IPS-18c (cell line): Measurements from ENCODE around the gene MAB21L4.

Experiments
- H3K4me3 ChIP-seq: 2 replicates; pipeline ENCODE4 v1.7.0; 2013; ENCODE audit warnings: low read depth, mild to moderate bottlenecking, low read length, moderate library complexity; ENCODE audit not compliant: insufficient read depth
- H3K9me3 ChIP-seq: one replicate; pipeline ENCODE4 v1.6.1; 2013; ENCODE audit warnings: mild to moderate bottlenecking, low read length, moderate library complexity; ENCODE audit not compliant: control insufficient read depth, insufficient read depth

The MAB21L4 gene

GRCh38 chr2:240874715-240875227 lies 21.2 kb downstream of the MAB21L4 start:
- H3K9me3 ChIP-seq, result no peaks in the 10 kb centered on the region
- no peak overlapping the region for H3K4me3 ChIP-seq

- Histone ChIP-seq H3K9me3 (no peaks in the 10 kb centered on the region), H3K4me3 (no peak overlapping the region)
These were observed 21.9 kb downstream of the MAB21L4 start for GRCh38 chr2:240873805-240874714.

DNA sequence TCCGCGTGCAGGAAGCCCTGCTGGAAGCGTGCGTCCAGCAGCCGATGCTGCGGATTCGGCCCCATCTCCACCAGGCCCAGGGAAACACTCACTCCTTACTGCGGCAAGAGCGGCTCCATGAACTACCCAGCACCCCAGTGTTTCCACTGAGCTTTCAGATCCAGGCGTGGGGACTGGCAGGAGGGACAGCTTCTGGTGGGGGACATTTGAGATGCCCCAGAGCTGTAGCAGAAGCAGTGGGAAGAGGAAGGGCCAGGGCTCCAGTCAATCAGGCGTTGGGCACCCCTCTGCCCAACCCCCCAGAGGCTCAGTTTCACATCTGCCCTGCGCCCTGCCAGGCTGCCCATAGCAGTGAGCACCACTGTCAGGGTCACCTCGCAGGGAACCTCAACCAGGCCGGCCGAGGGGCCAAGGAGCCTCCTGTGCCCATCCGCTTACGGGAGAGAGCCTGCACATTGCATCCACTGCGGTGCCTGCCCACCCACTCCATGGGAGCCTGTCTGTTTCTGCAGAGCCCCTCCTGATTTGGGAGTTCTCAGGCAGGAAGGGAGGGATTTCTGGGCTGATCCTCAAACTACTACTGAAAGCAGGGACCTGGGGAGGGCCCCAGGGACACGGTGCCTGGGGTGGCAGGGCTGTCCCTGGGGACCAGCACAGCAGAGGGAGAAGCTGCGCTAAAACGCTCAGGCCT lies 22.7 kb downstream of the MAB21L4 start:
- Histone ChIP-seq H3K4me3 (no peak overlapping the region), H3K9me3 (no peaks in the 10 kb centered on the region)

- no peak overlapping the region for H3K4me3 ChIP-seq
- no peaks in the 10 kb centered on the region for H3K9me3 ChIP-seq
These were observed 23.4 kb downstream of the MAB21L4 start for GRCh38 chr2:240872317-240873097.

DNA sequence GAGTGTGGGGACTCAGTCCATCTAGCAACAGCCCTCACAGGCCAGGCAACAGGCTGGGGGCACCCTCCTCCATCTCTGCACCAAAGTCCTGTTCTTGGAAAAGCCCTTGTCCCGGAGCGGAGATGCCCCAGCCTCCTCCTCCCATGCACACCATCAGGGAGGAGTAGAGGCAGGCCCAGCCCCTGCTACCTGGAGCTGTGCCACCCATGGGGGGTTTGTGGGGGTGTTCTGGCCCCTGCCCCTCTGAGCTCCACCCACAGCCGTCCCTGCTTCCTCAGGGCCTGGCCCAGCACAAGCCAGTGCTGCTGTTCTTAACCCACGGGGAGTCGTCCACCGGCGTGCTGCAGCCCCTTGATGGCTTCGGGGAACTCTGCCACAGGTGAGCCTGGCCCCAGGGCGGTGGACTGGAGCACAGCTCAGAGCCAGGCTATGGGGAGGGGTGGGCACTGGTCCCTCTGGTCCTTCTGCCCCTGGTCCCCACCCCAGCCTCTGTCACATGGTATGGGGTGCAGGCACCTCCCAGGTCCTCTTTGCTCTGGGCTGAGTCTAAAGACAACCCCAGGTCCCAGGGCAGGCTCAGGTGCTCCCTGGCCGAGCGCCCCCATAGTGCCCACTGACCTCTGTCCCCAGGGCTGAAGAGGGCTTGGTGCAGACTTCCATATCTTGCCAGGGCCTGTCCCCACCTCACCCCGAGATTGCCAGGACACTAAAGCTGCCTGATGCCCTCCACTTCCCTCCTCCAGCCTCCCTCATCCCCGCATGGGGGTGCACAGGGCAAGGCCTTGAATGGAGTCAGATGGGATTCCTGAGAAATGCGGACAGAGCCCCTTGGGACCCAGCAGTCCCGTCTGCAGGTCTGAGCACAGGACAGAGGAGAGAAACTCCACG lies 24.6 kb downstream of the MAB21L4 start:
- no peak overlapping the region for H3K4me3 ChIP-seq
- H3K9me3 ChIP-seq, result no peaks in the 10 kb centered on the region

DNA sequence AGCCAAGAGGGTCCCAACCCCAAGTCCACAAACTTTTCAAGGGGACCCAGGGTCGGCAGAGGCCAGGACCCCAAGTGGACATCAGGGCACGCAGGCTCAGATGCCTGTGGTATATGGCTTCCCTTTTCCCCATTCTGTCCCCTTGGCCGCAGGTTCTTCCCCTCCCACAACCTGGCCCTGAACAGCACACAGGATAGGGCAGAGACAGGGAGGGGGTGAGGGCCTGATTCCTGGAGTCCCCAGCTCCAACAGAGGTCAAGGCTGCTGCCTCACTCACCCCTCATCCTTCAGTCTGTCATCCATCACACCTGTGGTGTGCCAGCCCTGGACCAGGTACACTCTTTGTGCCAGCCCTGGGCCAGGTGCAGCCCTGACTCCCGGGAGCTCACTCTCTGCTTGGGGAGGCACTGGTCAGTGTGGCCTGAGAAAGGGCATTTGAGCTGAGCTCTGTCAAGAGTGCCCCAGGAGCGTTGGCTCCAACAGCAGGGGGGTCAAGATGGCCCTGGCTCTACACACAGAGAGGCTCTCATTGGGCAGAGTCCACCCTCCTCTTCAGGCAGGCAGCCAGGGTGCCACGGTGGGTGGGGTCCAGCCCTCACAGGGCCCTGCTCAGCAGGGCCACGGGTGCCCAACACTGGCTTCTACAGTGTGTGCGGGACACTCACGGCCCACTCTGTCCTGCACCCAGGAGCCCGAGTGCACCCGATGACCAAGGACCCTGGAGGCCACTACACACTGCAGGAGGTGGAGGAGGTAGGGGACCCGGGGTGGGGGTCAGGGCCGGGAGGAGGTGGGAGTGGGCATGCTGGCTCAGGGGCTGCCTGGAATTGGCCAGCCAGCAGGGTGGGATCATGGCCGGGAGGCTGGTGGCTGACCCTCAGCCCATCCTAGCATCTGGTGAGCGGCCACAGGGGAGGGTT lies 25.7 kb downstream of the MAB21L4 start:
- no peaks in the 10 kb centered on the region for H3K9me3 ChIP-seq
- no peak overlapping the region for H3K4me3 ChIP-seq

- H3K9me3 ChIP-seq, result no peaks in the 10 kb centered on the region
- no peak overlapping the region for H3K4me3 ChIP-seq
These were observed 26.6 kb downstream of the MAB21L4 start for GRCh38 chr2:240869109-240869955.

GRCh38 chr2:240868286-240869108 lies 27.5 kb downstream of the MAB21L4 start, which contains the start of gene AGXT:
Gene AGXT, plus strand, starts transcription at chr2:240868824. Its CDS starts 42 bp downstream, at chr2:240868866.
- no peaks in the 10 kb centered on the region for H3K9me3 ChIP-seq
- H3K4me3 ChIP-seq, result no peak within 1 kb of the TSS

GRCh38 chr2:240865391-240865790 lies 30.6 kb downstream of the MAB21L4 start:
- H3K9me3 ChIP-seq, result no peaks in the 10 kb centered on the region

DNA sequence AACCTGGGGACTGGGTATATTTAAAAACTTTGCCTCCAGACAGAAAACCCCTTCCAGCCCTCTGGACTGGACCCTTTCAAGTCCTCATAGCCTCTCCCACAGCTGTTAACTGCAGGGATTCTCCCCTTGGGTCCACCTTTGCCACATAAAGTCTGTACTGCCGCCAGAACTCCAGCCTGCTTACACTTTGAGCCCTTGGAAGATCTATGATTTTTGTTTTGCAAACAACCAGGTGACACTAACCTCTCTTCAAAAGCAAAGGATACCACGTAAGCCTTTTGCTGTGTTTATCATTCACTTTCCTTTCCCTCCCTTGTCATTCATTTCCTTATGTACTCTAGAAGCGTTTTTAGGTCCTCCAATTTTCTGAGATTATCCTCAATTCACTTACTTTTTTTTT lies 31.5 kb downstream of the MAB21L4 start:
- H3K4me3 ChIP-seq, result no peak overlapping the region
- no peaks in the 10 kb centered on the region for H3K9me3 ChIP-seq

More at GRCh38 chr2:240865391-240865790, 30.6 kb downstream of the MAB21L4 start:
- no peak overlapping the region for H3K4me3 ChIP-seq

DNA sequence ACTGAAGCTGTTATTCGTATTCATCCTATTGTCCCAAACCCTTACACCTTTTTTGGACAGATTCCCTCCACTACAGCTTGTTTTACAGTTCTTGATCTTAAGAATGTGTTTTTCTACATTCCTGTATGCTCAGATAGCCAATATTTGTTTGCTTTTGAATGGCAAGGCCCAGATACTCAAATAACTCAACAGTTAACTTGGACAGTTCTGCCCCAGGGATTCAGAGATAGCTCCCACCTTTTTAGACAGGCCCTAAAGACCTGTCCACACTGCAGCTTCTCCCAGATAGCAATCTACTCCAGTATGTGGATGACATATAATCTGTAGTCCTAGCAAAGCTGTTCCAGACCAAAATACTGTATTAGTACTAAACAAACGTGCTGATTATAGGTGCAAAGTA lies 34.4 kb downstream of the MAB21L4 start:
- H3K4me3 ChIP-seq, result no peak overlapping the region
- H3K9me3 ChIP-seq, result no peaks in the 10 kb centered on the region

DNA sequence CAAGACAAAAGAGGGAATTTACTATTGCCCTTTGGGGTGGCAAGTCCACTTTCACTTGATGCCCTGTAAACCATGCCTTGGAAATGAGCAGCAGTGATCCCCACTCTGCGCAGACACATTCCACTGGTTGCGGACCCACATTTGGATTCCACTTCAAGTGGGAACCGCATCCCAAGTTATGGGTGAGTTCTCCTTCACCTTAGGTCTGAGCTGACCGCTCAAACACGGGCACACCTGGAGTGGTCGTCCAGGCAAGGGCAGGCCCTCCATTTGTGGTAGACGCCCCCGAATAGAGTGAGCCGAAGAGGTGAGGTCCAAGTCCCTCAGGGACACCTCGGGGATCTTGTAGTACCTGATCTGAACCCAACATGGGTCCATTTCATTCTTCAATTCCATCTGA lies 37.1 kb downstream of the MAB21L4 start:
- H3K4me3 ChIP-seq, result no peak overlapping the region
- H3K9me3 ChIP-seq, result peaks cover 4% of the 10 kb centered on the region

GRCh38 chr2:240858321-240858720 lies 37.6 kb downstream of the MAB21L4 start:
- peaks cover 4% of the 10 kb centered on the region for H3K9me3 ChIP-seq
- H3K4me3 ChIP-seq, result no peak overlapping the region
